Immature natural killer cell (primary cell): Measurements from ENCODE around the gene ANKRD33. TPM values are rescaled to one million over a fixed set of nuclear protein-coding genes. Genes with fewer than 3 reads are reported as not detected.
A peak's percentile ranks its signal among the peaks of the same experiment; 100 is the strongest.

Source experiments
- DNase-seq, 3 donors: peaks; one replicate each; pipeline ENCODE4 v3.0.0; 2022; ENCODE audit warnings: mixed read lengths in 1 of 3
- H3K27ac Mint-ChIP-seq, 6 donors: one replicate each; pipeline ENCODE4 v1.8.0; 2020; ENCODE audit warnings: mixed read lengths in 6 of 6, mild to moderate bottlenecking in 5 of 6, inconsistent platforms in 4 of 6, moderate library complexity in 3 of 6
- H3K27me3 Mint-ChIP-seq, 3 donors: one replicate each; pipeline ENCODE4 v1.8.0; 2020 to 2021; ENCODE audit warnings: low read depth in 3 of 3, mild to moderate bottlenecking in 3 of 3, mixed read lengths in 3 of 3, moderate library complexity in 3 of 3, inconsistent platforms in 1 of 3
- H3K36me3 Mint-ChIP-seq, 3 donors: one replicate each; pipeline ENCODE4 v1.8.0; 2020; ENCODE audit warnings: mixed read lengths in 3 of 3, inconsistent platforms in 2 of 3, mild to moderate bottlenecking in 2 of 3
- H3K4me1 Mint-ChIP-seq, 2 donors: one replicate each; pipeline ENCODE4 v1.8.0; 2020; ENCODE audit warnings: inconsistent platforms in 2 of 2, mild to moderate bottlenecking in 2 of 2, mixed read lengths in 2 of 2, moderate library complexity in 1 of 2
- H3K4me3 Mint-ChIP-seq, 5 donors: one replicate each; pipeline ENCODE4 v1.8.0; 2020; ENCODE audit warnings: mild to moderate bottlenecking in 5 of 5, mixed read lengths in 5 of 5, inconsistent platforms in 3 of 5, moderate library complexity in 3 of 5
- H3K9me3 Mint-ChIP-seq, 6 donors: one replicate each; pipeline ENCODE4 v1.8.0; 2020; ENCODE audit warnings: mild to moderate bottlenecking in 6 of 6, mixed read lengths in 6 of 6, inconsistent platforms in 4 of 6, moderate library complexity in 3 of 6
- polyA plus RNA-seq, 3 donors: library from polyadenylated mRNA; unstranded; fragments of 300-500 nt; fragmentation: Illumina TruSeq; gene quantifications; one replicate each; pipeline ENCODE4 v1.2.3, GENCODE V29; 2021

ANKRD33 gene
- polyA plus RNA-seq, 3 donors from 2014 or later = not detected

DNA sequence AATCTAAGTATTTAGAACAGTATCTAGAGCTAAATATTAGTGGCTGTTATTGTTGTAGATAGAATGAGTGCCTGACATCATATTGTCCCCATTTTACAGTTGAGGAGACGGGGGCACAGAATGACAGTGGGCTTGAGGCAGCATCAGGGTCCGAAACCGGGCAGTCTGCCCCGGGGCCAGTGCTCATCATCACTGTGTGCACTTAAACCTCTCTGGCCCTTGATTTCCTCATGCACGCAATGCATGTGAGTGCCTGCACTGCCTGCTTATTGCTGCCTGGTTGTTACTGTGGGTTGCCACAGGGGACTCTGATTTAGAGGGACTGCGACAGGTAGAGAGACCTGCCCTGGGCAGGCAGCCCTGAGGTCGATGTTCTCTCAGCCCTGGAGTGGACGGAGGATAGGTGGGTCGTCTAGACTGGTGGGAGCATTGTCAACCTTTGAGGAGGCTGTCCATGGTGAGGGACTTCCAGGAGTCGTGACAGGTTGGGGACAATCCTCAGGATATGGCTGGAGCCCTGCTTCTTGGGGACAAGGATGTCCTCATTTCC is 29.2 kb downstream of the ANKRD33 start:
- H3K9me3 Mint-ChIP-seq = no peaks in the 10 kb centered on the region
- H3K27ac Mint-ChIP-seq = no peak overlapping the region
- no peak for DNase-seq
- H3K27me3 Mint-ChIP-seq = peaks cover 0 to 5% (median 1%) of the 10 kb centered on the region in 3 donors
- no peak overlapping the region for H3K4me3 Mint-ChIP-seq
- H3K4me1 Mint-ChIP-seq = no peaks in the 10 kb centered on the region
- no peaks in the 10 kb centered on the region for H3K36me3 Mint-ChIP-seq

DNA sequence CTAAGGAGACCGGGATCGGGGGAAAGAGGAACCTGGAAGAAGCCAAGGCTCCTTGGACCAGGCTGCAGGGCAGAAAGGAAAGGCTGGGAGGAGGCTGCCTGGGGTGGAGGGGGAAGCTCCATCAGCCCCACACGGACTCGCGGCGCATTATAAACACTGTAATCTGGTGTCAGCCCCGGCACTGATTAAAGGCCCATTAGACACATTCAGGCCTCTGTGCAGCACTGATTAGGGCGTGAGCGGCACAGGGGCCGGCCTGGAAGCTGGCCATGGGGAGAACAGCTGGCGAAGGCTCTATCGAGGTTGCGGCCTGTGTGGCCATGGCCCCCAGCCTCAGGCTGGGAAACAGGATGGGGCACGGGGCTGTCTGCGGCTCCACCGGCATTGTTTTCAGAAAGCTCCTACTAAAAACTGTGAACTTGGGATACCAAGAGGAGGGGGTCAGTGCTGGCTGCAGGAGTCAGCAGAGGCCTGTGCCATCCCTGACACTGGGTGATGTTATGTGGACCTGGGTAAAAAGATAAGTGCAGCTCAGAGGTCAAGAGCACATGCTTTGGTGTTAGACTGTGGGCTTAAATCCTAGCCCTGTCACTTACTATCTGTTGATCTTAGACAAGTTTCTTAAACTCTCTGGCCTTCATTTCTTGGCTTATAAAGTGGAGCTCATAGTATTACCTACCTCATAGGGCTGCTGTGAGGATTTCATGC is 30.0 kb downstream of the ANKRD33 start:
- Mint-ChIP-seq H3K27ac (no peak overlapping the region), H3K4me3 (no peak overlapping the region), H3K4me1 (no peaks in the 10 kb centered on the region), H3K36me3 (no peaks in the 10 kb centered on the region), H3K27me3 (peaks cover 0 to 3% (median 0%) of the 10 kb centered on the region in 3 donors), H3K9me3 (no peaks in the 10 kb centered on the region)
- no peak for DNase-seq

DNA sequence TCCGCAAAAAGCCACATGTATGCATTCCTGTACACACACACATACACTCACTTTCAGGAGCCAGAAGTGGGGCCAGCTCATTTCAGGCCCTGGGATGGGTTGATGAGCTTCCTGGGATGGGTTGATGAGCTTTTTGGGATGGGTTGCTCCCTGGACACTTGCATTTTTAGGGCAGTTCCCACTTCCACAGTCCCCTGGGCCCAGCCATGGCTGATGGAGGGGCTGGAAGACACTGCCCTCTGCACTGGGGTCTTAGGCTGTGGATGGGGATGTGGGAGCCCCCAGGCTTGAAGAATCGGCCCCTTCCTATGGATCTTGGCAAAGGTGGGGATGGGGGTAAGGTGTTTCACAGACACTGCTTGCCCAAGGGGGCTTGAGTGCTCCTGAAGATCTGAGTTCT is 32.1 kb downstream of the ANKRD33 start:
- Mint-ChIP-seq H3K36me3 (no peaks in the 10 kb centered on the region), H3K9me3 (no peaks in the 10 kb centered on the region), H3K4me3 (no peak overlapping the region), H3K27me3 (peaks cover 0 to 3% (median 0%) of the 10 kb centered on the region in 3 donors), H3K4me1 (peaks cover 0 to 2% of the 10 kb centered on the region in 2 donors), H3K27ac (no peak overlapping the region)
- DNase-seq = no peak

DNA sequence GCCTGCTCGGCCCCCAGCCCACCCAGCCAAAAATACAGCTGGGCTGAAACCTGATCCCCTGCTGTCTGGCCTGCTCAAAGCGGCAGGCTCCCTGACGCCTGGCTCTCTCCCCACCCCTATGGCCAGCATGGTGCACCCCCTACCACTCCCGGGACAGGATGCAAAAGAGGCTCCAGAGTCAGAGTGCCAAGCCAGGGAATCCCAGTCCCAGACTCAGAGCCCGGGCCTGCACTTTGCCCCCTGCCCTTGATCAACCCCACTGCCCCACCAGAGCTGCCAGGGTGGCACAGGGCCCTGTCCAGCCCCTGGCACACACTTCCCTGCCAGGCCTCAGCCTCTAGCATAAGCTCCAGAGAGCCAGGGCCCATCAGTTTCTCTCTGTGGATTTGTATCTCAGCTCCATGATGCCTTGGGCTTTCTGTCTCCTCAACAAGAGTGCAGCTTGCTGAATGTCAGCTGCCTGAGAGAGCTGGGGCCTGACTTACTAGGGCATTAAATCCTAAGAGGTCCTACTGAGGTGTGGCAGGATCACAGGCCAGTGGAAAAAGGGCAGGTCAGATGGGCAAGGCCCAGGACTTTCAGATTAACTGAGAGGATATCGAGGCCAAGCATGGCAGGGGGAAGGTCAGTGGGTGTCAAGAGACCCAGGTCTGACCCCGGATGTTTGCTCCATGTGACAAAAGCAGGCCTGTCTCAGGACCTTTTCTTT is 33.3 kb downstream of the ANKRD33 start:
- Mint-ChIP-seq H3K27me3 (peaks cover 0 to 3% (median 0%) of the 10 kb centered on the region in 3 donors), H3K36me3 (no peaks in the 10 kb centered on the region), H3K9me3 (no peaks in the 10 kb centered on the region), H3K4me1 (peaks cover 0 to 2% of the 10 kb centered on the region in 2 donors), H3K27ac (no peak overlapping the region), H3K4me3 (no peak overlapping the region)
- DNase-seq = no peak

DNA sequence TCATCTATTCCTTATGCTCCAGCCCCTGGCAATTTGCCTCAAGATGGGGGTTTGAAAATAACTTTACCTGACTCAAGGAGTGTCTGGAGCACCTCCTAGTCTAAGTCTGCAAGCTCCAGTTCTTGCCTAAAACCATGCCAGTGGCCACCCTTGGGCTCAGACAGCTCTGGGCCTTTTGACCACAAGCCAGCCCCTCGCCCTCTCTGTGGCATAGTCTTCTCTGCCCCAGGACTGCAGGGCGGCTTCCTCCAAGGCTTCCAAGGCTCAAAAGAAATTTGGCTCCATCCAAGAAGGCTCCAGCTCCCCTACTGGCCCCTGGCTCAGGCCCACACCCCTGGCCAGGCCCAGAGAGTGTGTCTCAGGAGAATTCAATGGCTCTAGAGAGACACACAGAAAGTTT is 34.2 kb downstream of the ANKRD33 start:
- Mint-ChIP-seq H3K36me3 (no peaks in the 10 kb centered on the region), H3K4me1 (peaks cover 0 to 2% of the 10 kb centered on the region in 2 donors), H3K27me3 (peaks cover 0 to 1% (median 0%) of the 10 kb centered on the region in 3 donors), H3K27ac (no peak overlapping the region), H3K4me3 (no peak overlapping the region), H3K9me3 (no peaks in the 10 kb centered on the region)
- DNase-seq = no peak

DNA sequence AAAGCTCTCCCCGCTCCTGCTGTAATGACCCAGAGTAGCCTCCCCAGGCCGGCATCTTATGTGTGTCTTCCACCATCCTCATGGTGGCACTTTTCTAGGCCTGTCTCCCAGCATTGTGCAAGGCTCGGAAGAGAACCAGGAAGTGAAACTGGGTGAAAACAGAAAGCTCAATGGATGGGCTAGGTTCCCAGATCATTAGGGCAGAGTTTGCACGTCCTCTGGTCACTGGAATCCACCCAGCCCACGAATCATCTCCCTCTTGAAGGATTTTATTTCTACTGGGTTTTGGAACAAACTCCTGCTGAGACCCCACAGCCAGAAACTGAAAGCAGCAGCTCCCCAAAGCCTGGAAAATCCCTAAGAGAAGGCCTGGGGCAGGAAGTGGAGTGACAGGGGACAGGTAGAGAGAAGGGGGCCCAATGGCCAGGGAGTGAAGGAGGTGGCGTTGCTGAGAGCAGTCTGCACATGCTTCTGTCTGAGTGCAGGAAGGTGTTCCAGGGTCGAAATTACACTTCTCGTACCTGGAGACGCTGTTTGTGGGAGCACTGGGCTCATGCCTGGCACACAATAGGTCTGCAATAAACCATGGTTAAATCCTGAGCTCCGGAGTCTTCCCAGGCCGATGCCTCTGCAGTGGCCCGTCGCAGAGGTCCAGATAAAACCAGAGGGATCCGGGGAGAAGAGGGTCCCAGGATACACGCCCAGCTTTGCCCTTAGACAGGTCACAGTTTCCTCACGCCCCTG is 35.0 kb downstream of the ANKRD33 start:
- no peaks in the 10 kb centered on the region for H3K9me3 Mint-ChIP-seq
- no peaks in the 10 kb centered on the region for H3K36me3 Mint-ChIP-seq
- no peak for DNase-seq
- no peaks in the 10 kb centered on the region for H3K27me3 Mint-ChIP-seq
- H3K27ac Mint-ChIP-seq = no peak overlapping the region
- H3K4me3 Mint-ChIP-seq = no peak overlapping the region
- peaks cover 0 to 2% of the 10 kb centered on the region in 2 donors for H3K4me1 Mint-ChIP-seq

DNA sequence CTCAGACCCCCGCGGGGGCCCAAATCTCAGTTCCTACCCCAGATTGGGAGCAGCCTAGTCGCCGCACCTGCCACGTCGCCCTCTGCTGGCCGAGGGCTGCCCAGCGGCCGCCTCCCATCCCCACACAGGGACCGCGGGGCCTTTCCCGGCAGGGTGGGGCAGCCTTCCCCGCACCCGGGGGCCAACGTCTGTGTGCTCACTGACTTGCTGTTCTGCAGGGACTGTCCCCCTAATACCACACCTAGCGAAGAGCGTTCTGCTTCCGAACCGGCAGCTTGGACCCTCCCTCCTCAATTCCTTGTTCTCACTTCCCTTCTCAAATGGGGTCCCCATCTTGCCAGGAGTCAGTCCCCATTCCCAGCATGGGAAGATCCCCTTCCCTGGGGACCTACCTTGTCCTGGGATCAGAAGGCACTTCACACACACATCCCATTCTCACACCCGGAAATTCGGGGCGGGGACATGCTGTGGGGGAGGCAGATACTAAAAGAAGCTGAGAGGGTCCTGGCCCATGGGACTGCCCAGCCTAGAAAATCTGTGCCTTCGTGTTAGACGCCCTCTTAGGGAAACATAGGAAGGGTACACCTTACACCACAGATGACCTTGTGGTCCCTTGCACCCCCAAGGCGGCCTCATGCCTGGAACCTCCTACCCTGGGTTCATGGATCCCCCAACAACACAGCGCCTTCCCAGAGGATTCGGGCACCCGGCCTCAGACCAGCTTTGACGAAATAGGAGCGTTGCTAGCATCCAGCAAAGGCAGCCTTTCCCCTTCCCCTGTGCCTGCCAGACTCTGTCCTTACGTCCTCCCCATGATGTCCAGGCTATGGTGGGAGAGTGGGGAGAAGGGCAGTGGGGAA is 35.8 kb downstream of the ANKRD33 start:
- Mint-ChIP-seq H3K4me3 (peak overlapping the region in 3 of 5 donors; percentile 38 to 49 (median 44)), H3K27ac (no peak overlapping the region)

DNA sequence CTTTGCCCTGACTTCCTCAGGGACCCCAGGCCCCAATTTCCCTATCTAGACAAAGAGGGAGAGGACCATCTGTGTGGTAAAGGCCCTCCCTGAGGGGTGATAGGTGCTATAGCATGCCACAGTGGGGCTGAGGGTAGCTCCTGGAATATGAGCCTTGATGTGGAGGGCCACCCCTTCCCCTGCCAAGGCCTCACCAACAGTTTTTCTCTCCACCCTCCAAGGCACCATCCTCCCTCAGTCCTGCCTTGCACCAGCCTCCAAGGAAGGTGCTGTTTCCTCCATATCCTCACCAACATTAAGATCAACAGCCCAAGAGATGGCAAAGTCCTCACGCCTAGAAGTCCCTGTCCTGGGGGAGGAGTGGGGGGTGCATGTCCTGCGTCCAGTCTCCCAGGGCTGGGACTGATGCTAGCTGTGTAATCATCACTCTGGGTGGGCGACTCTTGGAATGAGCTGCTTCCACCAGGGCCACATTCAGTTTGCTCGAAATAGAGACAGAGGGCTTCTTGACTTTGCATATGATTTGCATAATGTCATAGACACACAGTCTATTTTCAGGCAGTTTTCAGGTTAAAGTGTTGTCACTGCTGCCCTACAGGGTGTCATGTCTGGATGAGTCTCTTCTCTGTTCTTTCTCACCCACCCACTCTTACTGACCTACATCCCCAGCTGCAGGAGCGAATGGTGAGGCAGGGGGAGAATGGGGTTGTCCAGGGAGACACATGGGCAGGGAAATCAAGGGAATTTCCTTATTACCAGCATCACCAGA is 36.8 kb downstream of the ANKRD33 start:
- H3K4me1 Mint-ChIP-seq = peaks cover 0 to 2% of the 10 kb centered on the region in 2 donors
- peak overlapping the region in 2 of 6 donors; percentile 9 to 10 for H3K27ac Mint-ChIP-seq
- peaks cover 0 to 2% (median 1%) of the 10 kb centered on the region in 3 donors for H3K27me3 Mint-ChIP-seq
- DNase-seq = no peak
- H3K4me3 Mint-ChIP-seq = no peak overlapping the region
- H3K36me3 Mint-ChIP-seq = no peaks in the 10 kb centered on the region
- no peaks in the 10 kb centered on the region for H3K9me3 Mint-ChIP-seq

More for the DNA sequence above, 35.8 kb downstream of the ANKRD33 start:
- DNase-seq = peak; percentile 36 to 38 (median 37)
- Mint-ChIP-seq H3K9me3 (no peaks in the 10 kb centered on the region), H3K36me3 (no peaks in the 10 kb centered on the region), H3K4me1 (peaks cover 0 to 2% of the 10 kb centered on the region in 2 donors), H3K27me3 (no peaks in the 10 kb centered on the region)

DNA sequence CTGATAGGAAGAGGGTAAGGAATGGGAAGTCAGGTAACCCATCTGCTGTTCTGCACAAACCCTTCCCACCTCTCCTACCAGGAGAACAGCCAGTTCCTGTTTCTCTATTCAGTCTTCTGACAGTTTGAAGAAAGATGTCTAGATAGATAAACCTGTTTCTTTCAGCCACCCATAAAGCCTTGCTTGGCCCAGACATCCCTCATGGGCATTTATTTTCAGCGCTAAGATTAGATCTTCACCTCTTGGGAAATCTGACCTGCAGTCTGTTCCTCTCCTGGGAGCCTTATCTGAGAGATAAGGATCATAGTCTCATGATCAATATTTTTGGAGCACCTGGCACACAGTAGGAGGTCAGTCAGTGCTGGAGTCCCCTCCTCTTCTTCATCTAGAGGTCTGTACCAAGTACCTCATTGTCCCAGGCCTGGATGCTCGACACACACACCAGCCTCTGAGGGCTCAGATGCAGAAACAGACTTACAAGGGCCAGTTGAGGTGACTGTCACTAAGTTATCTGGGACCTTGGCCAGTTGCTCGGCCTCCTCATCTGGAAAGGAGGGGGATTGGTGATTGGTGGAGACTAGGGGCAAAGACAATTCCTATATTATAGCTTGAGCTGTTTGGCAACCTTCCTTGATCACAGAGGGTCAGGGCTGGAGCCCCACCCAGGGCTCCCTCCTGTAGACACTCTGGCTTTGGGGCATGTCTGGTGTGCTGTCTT is 37.6 kb downstream of the ANKRD33 start:
- Mint-ChIP-seq H3K9me3 (no peaks in the 10 kb centered on the region), H3K27me3 (peaks cover 1 to 4% (median 2%) of the 10 kb centered on the region in 3 donors), H3K4me1 (peaks cover 0 to 2% of the 10 kb centered on the region in 2 donors), H3K27ac (no peak overlapping the region), H3K36me3 (no peaks in the 10 kb centered on the region), H3K4me3 (no peak overlapping the region)
- no peak for DNase-seq

DNA sequence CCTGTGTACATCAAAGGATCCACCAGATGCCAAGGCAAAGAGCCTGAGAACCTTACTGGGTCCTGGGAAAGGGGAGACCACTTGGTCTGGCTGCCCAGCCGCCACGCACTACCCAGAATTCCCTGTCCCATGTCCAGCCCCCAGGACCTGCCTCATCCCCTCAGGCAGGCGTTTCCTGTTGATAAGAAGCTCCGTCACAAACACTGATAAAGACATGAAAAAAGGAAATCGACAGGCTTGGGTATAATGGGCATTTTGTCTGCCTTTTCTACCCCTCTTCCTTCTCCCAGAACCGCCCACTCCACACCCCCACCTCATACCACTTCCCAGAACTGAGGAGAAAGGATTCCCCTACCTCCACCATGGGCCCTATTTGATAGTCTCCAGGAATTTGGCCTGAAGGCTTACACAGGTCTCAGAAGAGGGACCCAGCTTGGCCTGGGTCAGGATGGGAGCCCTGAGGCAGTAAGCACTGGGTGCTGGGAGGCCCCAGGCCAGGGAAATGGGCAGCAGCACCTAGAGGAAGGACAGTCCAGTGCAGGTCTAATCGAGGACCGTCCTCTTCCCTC is 38.2 kb downstream of the ANKRD33 start:
- H3K36me3 Mint-ChIP-seq = no peaks in the 10 kb centered on the region
- H3K27me3 Mint-ChIP-seq = peaks cover 1 to 7% (median 4%) of the 10 kb centered on the region in 3 donors
- H3K4me1 Mint-ChIP-seq = peaks cover 0 to 2% of the 10 kb centered on the region in 2 donors
- DNase-seq = no peak
- no peak overlapping the region for H3K4me3 Mint-ChIP-seq
- H3K9me3 Mint-ChIP-seq = no peaks in the 10 kb centered on the region
- H3K27ac Mint-ChIP-seq = no peak overlapping the region

DNA sequence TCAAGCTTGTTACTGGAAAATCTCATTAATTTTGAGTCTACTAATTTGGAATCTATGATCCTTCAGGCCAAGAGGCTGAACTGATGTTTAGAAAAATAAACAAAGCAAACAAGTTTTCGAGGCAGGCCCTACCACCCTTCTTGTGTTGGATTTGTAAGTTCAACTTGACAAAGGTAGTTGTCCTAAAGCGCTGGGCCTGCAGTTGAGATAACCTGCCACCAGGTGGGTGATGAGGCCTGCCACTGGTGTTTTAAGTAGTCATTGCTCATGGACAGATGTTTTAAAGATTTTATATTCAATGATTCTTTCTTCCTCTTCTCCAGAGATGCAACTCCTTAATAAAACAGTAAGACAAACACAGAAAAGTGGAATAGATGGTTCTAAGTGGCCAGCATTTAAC is 38.8 kb downstream of the ANKRD33 start:
- peaks cover 1 to 7% (median 4%) of the 10 kb centered on the region in 3 donors for H3K27me3 Mint-ChIP-seq
- no peaks in the 10 kb centered on the region for H3K9me3 Mint-ChIP-seq
- H3K27ac Mint-ChIP-seq = no peak overlapping the region
- no peaks in the 10 kb centered on the region for H3K36me3 Mint-ChIP-seq
- DNase-seq = peak; percentile 7 to 16 (median 13)
- no peak overlapping the region for H3K4me3 Mint-ChIP-seq
- peaks cover 0 to 2% of the 10 kb centered on the region in 2 donors for H3K4me1 Mint-ChIP-seq
